NCI-H2081 treated with DMSO at 0.1 percent for 48 hours (cell line): Measurements from ENCODE around the gene CDH23.

Experiments used
- DNase-seq: peaks from one replicate; lab custom pipeline; 2025; lab: John Stamatoyannopoulos, UW

CDH23 gene

DNA sequence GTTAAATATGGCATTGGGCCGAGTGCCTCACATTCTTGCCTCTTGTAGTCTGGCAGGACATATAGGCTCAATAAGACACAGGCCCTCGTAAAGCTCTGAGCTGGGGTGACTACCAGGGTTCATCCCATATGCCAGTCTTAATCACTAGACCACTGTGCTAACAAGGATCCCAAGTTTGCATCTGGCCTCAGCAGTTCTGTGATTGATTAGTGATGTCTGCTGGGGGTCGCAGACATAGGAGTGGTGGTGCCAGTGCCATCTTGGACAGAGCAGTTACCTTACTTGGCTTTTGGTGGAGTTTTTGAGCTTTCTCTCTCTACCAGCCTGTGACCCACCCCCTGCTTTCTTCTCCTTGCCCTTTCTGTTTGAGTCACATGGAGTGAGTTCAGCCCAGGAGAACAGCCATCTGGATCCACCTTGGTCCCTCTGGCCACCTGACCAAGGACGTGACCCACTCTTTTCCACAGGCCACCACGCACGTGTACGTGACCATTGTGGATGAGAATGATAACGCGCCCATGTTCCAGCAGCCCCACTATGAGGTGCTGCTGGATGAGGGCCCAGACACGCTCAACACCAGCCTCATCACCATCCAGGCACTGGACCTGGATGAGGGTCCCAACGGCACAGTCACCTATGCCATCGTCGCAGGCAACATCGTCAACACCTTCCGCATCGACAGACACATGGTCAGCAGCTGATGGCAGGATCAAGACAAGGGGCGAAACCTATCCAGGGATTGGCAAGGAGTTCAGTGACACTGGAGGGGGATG lies 380.7 kb downstream of the CDH23 start:
- no peak for DNase-seq

DNA sequence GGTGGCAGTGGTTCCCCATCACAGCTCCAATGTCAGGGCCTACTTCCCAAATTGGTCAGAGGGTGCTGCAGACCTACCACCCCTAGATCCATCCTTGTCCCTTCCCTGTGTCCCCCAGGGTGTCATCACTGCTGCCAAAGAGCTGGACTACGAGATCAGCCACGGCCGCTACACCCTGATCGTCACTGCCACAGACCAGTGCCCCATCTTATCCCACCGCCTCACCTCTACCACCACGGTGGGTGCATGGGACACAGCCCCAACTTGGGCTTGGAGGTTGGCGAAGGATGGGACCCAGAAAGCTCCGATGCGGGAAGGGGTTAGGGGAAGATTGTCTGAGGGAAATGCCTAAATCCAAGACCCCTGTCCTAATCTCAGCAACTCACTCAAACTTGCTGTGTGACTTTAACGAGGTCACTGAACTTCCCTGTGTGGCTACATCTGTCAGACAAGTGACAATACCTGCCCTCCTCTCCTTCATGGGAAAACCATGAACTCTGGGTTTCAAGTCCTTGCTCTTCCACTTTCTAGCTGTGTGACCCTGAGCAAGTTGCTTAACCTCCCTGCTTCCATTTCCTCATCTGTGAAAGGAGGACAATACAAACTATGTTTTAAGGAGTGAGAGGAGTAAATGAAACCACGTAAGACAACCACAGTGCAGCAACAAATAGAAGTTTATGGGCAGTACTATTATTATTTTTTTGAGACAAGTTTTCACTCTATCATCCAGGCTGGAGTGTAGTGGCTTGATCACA lies 381.5 kb downstream of the CDH23 start:
- DNase-seq = no peak

DNA sequence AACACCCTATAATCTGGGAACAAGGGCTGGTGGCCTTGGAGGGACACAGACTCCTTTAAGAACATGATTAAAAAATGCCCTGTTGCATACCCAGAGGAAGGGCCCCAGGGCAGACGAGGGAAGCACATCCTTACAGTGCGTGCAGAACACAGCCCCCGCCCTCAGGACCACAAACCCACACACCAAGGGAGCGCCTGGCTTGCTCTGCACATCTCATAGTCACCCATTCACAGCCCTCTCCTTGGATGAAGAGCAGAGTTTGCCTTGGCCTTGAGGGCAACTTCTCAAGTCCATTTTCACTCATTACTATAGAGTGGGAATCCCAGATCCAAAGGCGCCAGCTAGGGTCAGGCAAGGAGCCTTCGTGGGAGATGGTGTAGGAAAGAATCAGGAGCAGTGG lies 382.9 kb downstream of the CDH23 start:
- no peak for DNase-seq

DNA sequence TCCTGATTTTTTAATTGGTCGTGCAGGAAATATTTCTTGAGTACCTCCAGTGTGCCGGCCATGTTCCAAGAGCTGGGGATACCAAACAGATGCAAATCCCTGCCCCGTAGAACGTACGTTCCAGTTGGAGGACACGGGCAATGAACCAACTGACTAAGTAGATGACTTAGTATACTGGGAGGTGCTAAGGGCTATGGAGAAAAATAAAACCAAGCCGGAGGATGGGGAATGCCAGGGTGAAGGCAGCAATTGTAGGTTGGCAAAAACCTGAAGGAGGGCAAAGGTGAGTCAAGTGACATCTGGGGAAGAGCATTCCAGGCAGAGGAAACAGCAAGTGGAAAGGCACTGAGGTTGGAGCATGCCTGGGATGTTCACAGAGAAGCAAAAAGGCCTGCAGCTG lies 383.4 kb downstream of the CDH23 start:
- DNase-seq = no peak

DNA sequence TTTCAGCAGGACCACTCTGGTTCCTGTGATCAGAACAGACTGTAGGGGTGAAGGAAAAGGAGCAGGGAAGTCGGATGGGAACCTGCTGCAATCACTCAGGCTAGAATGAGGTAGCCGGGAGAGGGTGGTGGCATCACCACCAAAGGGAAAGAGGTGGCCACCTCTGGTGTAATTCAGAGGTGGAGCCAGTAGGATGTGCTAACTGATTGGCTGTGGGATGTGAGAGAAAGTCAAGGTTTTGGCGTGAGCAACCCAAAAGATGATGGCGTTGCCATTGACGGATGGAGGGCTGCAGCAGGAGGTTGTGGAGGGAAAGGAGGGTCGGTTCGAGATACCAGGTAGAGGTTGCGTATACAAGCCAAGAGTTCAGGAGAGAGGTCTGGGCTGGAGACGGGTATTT lies 384.0 kb downstream of the CDH23 start:
- DNase-seq = no peak

DNA sequence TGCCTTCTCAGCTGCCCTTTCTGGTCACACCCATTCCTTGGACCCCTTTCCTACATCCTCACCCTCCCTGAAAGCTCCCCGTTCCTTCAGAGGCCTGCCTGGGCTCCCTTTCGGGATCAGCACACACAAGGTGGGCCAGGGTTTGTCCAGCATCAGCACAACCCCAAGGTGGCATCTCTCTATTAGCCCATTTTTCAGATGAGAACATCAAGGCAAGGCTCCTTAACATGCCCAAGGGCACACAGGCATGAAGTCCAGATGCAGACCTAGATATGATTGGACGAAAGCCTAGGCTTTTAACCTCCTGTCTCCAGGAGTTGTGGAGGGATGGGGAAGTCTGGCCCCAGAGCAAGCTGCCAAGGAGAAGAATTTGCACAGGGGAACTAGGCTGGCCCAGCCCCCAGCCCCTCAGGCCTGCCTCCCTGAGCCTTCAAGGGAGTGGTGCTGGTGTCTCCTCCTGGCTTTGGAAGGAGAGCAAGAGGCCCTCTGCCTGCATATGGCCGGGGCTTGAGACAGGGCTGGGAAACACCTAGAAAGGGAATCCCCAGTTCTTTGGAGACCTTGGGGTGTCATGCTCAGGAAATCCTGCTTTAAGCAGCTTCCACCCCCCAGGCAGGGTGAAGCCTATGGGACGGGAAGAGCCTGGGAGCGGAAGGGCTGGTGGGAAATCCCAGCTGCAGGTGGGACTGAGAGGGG lies 385.6 kb downstream of the CDH23 start:
- DNase-seq = no peak

DNA sequence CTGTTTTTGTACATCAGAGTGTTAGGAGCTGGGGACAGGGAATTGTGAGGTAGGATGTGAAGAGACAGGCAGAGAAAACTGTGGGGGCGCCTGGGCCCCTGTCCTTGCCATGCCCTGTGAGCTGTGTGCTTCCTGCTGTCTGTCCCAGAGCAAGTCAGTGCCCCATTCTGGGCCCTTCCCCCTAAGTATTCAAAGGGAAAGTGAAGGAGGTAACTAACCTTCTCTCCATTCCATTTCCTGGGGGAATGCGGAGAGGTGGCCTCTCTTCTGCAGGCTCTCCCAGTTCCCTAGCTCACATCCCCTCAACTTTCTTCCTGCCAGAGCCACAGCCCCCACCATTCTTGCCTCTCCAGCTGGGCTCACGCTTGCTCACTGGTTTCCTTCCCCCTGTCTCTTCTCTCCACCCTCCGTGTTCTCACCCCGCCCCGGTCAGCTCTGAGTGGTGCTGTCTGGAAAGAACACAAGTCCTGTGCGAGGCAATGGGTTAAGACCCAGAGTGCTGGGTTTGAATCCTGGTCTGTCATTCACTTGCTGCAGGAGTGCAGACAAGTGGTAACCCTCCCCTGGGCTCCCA lies 386.3 kb downstream of the CDH23 start:
- no peak for DNase-seq

DNA sequence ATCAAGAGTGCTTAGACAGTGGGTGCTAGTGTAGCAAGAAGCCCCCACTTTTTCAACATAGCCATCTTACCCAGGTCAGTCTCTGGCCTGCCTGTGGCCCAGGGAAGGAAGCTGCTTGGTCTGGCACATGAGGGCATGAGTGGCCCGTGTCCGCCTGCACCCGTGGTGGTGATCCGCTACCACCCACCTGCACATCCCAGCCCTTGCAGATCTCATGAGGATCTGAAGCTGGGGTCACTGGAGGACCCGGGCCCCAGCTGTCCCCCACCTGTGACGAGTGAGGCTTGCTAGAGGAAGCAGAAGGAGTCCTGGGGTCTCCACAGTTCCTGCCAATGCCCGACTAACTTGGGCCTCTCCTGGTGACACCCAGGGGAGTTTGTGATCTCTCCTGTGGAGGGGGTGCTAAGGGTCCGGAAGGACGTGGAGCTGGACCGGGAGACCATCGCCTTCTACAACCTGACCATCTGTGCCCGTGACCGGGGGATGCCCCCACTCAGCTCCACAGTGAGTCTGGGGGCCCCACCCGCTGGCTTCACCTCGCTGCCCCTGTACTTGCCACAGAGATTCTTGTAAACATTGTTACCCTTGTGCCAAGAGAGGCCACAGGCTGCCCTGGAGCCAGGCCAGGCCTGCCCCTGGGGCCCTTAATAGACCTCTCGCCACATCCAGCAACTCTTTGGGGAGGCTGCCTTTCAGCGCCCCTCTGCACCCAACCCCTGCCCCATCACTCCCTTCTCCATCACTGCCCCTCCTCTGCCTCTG lies 387.4 kb downstream of the CDH23 start:
- DNase-seq = no peak

DNA sequence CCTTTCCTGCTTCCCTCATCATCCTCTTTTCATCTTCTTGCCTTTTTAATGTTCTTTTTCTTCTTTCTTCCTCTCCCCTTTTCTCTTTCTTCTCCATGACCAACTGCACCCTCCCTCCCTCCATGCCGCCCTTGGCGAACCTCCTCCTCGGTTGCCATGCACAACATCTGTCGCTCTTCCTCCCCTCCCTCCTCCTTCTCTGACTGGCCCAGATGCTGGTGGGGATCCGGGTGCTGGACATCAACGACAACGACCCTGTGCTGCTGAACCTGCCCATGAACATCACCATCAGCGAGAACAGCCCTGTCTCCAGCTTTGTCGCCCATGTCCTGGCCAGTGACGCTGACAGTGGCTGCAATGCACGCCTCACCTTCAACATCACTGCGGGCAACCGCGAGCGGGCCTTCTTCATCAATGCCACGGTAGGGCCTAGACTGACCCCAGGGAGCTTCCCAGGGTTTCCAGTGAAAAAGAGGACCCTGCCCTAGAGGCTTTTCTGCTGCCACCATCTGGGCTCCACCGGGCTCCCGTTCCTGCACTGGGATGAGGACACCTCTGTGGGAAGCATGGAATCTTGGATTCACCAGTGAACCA lies 388.1 kb downstream of the CDH23 start:
- DNase-seq = no peak

DNA sequence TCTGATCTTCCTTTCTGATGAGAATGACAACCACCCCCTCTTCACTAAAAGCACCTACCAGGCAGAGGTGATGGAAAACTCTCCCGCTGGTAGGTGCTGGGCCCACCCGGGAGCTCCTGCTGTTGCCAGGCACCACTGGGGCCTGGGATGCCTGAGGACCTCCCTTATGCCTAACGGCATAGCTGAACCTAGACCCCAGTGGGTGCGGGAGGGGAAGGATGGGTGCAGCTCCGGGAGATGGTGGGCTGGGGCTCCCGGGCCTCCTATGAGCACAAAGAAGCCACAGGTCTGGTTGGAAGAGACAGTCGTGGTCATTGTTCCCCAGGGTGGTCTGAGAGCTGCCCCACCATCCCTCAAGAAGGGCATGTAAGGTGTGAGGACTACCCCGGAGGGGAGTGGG lies 392.2 kb downstream of the CDH23 start:
- no peak for DNase-seq

DNA sequence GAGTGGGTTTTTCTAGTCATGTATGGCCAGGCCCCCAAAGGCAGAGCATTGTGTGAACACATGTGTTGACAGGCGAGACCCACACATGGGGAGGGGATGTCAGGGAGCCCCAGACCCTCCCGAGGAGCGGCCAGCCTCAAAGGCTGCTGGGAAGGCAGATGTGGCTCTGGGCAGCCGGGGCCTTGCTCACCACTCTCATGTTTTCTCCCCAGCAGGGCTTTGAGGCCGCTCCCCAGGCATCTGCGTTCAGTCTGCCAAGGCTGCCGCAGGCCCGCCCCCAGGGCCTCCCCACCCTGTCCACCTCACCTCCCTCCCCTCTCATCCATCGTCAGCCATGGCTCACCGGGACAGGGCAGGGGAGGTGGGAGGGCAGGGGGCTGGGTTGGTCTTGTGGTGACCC lies 393.2 kb downstream of the CDH23 start:
- DNase-seq = no peak

DNA sequence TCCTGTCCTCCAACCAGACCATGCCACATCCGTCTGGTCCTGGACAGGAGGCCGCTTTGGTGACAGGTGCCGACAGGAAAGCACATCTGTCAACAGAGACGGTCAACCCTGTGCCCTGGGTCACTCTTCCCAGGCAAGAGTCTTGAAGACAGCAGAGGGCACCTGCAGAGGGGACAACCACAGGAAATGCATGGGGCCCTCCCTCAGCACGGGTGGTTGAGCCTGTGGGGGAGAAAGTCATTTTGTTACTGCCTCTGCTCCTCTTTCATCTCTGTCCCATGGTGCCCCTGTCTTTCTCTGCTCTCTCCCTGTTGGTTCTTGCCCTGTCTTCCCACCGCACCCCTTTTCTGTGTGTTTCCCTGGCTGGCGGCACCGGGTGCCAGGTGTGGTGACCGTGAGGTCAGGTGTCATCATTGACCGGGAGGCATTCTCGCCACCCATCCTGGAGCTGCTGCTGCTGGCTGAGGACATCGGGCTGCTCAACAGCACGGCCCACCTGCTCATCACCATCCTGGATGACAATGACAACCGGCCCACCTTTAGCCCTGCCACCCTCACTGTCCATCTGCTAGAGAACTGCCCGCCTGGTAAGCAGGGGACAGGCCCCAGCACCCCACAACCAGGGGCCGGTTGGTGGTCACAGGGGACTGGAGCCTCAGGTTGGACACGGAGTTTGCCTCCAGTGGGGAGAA lies 394.2 kb downstream of the CDH23 start:
- DNase-seq = no peak

DNA sequence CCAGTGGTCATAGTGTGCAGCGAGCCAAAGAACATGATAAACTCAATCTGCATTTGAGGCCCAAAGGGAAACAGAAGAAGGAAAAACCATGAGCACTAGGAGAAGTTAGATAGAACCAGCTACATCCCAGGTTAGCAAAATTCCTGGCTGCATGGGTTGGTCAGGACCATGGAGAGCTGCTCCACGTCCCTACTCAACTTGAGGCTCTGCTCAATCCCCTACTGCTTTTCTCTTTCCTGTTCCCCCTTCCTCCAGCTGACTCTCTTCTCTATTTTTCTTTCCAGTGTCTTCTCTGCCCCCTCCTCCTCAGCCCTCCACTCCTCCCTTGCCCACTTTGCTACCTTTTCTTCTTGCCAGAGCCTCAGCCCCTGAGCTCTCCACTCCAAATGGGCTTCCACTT lies 398.5 kb downstream of the CDH23 start:
- DNase-seq = no peak

DNA sequence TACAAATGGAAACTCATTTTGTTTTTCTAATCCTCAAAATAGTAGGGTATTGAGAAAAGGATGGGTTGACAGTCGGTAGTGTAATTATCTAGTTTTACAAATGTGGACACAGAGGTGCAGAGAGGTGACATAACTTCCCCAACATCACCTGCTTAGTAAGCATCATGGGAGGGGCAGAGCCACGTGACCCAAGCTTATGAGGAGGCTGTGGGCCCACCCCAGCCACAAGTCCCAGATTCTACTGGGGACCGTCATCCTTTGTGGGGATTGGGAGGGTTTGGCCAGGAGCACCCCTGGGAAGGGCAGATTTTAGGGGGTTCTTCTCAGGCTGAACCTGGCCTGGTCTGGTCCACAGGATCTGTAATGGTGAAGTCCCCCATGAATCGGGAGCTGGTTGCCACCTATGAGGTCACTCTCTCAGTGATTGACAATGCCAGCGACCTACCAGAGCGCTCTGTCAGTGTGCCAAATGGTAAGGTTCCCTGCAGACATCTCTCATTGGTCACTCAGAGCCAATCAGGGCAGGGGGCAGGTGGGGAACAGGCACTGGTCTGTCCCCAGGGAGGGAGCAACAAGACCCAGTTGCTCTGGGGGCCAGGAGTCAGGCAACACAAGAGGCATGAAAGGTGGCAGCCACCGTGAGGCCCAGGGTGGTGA lies 400.2 kb downstream of the CDH23 start:
- no peak for DNase-seq

DNA sequence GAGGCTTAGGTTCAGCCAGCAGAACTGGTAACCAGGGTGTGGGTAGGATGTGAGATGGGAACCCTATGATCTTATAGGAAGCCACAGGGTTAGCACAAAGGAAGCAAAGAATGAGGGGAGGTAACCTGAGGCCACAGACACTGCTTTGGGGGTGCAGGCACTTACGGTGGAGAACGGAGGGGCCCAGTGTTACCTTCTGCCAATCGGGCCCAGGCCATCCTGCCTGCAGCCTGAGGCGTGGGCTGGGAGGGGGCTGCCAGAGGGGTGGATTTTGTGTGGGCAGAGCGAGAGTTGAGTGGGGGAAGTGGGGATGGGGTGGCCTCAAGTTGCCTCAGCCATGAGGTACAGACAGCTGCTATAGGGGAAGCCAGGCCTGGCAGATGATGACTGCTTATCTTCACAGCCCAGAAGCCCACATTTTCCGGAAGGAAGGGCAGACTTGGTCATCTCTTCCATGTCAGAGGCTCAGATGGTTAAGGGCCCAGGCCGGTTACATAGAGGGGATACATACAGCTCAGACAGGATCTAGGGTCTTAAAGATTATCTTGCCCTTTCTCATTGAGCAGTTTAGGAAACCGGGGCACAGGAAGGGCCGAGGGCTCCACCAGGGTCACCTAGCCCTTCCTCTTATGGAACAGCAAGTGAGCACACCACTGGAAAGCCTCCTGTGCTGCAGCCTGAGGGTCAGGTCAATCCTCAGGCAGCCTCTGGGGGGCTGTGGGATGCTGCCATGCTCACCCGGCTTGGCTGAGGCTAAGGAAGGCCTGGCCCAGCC lies 401.0 kb downstream of the CDH23 start:
- DNase-seq = no peak

DNA sequence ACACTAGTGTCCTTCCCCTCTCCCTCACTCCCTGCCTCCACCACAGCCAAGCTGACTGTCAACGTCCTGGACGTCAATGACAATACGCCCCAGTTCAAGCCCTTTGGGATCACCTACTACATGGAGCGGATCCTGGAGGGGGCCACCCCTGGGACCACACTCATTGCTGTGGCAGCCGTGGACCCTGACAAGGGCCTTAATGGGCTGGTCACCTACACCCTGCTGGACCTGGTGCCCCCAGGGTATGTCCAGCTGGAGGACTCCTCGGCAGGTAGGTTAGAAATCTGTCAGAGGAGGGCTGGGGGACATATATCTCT lies 401.5 kb downstream of the CDH23 start:
- DNase-seq = no peak

DNA sequence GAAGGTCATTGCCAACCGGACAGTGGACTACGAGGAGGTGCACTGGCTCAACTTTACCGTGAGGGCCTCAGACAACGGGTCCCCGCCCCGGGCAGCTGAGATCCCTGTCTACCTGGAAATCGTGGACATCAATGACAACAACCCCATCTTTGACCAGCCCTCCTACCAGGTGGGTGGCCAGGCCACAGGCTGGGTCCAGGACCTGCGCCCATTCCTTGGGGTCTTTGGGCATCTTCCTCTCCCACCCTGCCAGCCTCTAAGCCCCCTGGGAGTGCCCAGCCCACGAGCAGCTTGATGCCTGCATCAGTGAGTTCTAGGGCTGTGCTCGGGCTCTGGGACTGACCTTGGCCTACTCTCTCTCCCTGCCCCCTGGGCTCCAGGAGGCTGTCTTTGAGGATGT lies 402.4 kb downstream of the CDH23 start:
- no peak for DNase-seq

DNA sequence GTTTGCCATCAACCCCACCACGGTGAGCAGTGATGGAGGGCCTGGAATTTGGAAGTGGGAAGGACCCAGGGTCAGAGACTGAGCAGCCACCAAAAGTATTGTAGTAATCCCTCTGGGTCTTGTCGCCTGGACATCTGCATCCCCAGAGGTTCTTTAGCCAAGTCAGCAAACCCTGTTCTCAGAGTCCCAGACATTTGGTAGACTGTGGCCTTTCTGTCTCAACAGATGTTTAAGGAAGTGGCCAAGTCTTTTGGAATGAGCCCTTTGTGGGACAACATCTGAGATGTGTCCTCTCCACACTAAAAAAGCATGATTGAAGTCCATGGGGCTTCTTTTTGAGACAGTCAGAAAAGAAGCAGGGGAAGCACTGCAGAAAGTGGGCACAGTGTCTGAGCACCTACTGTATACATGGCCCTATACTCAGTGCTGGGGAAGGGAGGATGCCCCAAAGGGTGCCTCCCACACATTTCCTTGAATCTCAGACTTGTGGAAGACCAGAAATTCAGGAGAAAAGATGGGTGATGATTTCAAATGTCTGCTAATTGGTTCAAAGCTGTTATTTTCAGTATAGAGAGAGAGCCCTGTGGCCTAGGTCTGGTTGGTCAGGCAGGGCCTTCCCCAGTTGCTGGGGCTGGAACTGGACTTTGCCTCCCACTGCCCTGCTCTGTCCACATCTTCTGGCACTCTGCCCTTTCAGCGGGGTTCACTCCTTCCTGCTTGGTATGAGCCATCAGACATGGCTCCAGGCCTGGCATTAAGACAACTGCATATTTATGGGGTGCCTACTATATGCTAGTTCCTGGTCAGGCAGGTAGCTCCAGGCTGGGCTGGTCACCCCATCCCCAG lies 403.1 kb downstream of the CDH23 start:
- no peak for DNase-seq

DNA sequence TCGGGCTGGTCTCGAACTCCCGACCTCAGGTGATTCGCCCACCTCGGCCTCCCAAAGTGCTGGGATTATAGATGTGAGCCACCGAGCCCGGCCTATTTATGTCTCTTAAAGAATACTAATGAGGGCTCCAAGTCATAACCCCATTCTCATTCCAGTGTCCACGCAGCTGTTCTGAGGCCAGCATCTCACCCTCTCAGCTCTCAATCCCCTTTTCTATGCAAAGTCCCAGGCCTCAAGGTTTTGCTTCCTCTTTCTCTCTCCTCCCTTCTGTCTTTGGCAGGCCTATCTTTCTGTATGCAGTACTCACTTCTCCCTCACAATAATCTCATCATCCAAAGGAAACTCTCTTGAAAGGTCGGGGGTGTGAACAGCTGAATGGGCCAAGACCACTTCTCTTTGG lies 404.6 kb downstream of the CDH23 start:
- no peak for DNase-seq
